Tibial nerve (tissue), 4 donors: Measurements from ENCODE around the gene DNAJC15. TPM values are rescaled to one million over a fixed set of nuclear protein-coding genes. Genes with fewer than 3 reads are reported as not detected.
"Not testable (repeated sequence)": the region's sequence is repeated elsewhere in the genome, so short reads cannot be mapped to it uniquely, and the experiment has no call there.

Experiments
- DNase-seq, 2 donors: peaks; one replicate each; pipeline ENCODE4 v3.0.0-alpha.2; 2019; ENCODE audit warnings: low spot score in 2 of 2
- H3K27ac ChIP-seq, 4 donors: fragments of 200-600 bp; sonication (generic) in 3 of 4; one replicate each; pipeline ENCODE4 v1.5.1; 2017 to 2019; ENCODE audit warnings: mild to moderate bottlenecking in 1 of 4
- H3K27me3 ChIP-seq, 2 donors: fragments of 200-600 bp; sonication (generic) in 1 of 2; one replicate each; pipeline versions ENCODE4 v1.5.1 to v1.6.0; 2017 to 2019
- H3K36me3 ChIP-seq, 3 donors: fragments of 200-600 bp; sonication (generic); one replicate each; pipeline ENCODE4 v1.5.1; 2018 to 2019
- H3K4me1 ChIP-seq, 4 donors: fragments of 200-600 bp; sonication (generic) in 3 of 4; one replicate each; pipeline ENCODE4 v1.5.1; 2017 to 2019
- H3K4me3 ChIP-seq, 4 donors: fragments of 200-600 bp; sonication (generic) in 3 of 4; one replicate each; pipeline ENCODE4 v1.5.1; 2017 to 2019; ENCODE audit warnings: mild to moderate bottlenecking in 1 of 4, moderate library complexity in 1 of 4
- H3K9me3 ChIP-seq, 4 donors: fragments of 200-600 bp; sonication (generic) in 3 of 4; one replicate each; pipeline ENCODE4 v1.5.1; 2017 to 2019
- CTCF ChIP-seq, 5 experiments: fragments of 200-600 bp in 3 of 5; fragments of 450-650 bp in 2 of 5; sonication (generic) in 3 of 5; IDR thresholded peaks; one replicate each; pipeline ENCODE4 v1.5.1; 2016 to 2019; ENCODE audit warnings: antibody characterized with exemption in 5 of 5, mild to moderate bottlenecking in 3 of 5, moderate library complexity in 2 of 5
- EP300 ChIP-seq, 2 donors: sonication (generic); formaldehyde crosslinking; IDR thresholded peaks; one replicate each; pipeline ENCODE4 v1.6.1; 2017; ENCODE audit warnings: antibody characterized with exemption in 2 of 2, mild to moderate bottlenecking in 1 of 2
- POLR2A ChIP-seq, 2 donors: fragments of 450-650 bp; IDR thresholded peaks; one replicate each; pipeline ENCODE4 v1.6.1; 2017; ENCODE audit warnings: antibody characterized with exemption in 2 of 2, mild to moderate bottlenecking in 2 of 2, moderate library complexity in 2 of 2
- WGBS, 2 donors: methylation state at CpG; one replicate each; pipeline ENCODE4 v1.1.5; 2018; 5-methylcytosine and 5-hydroxymethylcytosine counted together
- total RNA-seq, 4 donors: library from RNA; depleted of rRNA; stranded (reverse); fragments of >200 nt; gene quantifications; one replicate each; pipeline ENCODE4 v1.1.0, GENCODE V29; 2016

The DNAJC15 gene
- total RNA-seq, 4 donors from 2014 or later = 3.7 to 9.2 (median 5.7) TPM

GRCh38 chr13:43074824-43075510 lies 51.6 kb downstream of the DNAJC15 start:
- no peak for TF ChIP-seq EP300 (IDR thresholded peaks at IDR 0.05)
- no peak for TF ChIP-seq CTCF (IDR thresholded peaks at IDR 0.05)
- no peak for TF ChIP-seq POLR2A (IDR thresholded peaks at IDR 0.05)
- peaks cover 0 to 25% (median 0%) of the 10 kb centered on the region in 4 donors for H3K4me1 ChIP-seq

GRCh38 chr13:43075511-43075902 lies 52.1 kb downstream of the DNAJC15 start:
- not testable (repeated sequence) for DNase-seq, H3K4me3 ChIP-seq, H3K27me3 ChIP-seq, H3K9me3 ChIP-seq, H3K27ac ChIP-seq
- peaks cover 0 to 31% (median 0%) of the 10 kb centered on the region in 3 donors for H3K36me3 ChIP-seq
- peaks cover 0 to 25% (median 0%) of the 10 kb centered on the region in 4 donors for H3K4me1 ChIP-seq
- WGBS, 2 donors = 87 to 91% methylated on average over 3 of the region's 3 CpGs

More at GRCh38 chr13:43074824-43075510, 51.6 kb downstream of the DNAJC15 start:
- Histone ChIP-seq H3K9me3 (no peaks in the 10 kb centered on the region), H3K36me3 (peaks cover 0 to 31% (median 0%) of the 10 kb centered on the region in 3 donors), H3K27me3 (no peaks in the 10 kb centered on the region), H3K27ac (no peak overlapping the region), H3K4me3 (no peak overlapping the region)
- WGBS, 2 donors = 84 to 94% methylated on average over 3 of the region's 3 CpGs
- DNase-seq = no peak

GRCh38 chr13:43077046-43077445 lies 53.7 kb downstream of the DNAJC15 start:
- peaks cover 0 to 25% (median 0%) of the 10 kb centered on the region in 4 donors for H3K4me1 ChIP-seq
- TF ChIP-seq POLR2A (IDR thresholded peaks at IDR 0.05) (no peak), EP300 (IDR thresholded peaks at IDR 0.05) (no peak), CTCF (IDR thresholded peaks at IDR 0.05) (no peak)
- no peaks in the 10 kb centered on the region for H3K9me3 ChIP-seq
- H3K4me3 ChIP-seq = no peak overlapping the region
- H3K27me3 ChIP-seq = no peaks in the 10 kb centered on the region
- no peak for DNase-seq
- WGBS, 2 donors = 84 to 86% methylated on average over 1 of the region's 1 CpG
- no peak overlapping the region for H3K27ac ChIP-seq
- peaks cover 0 to 27% (median 0%) of the 10 kb centered on the region in 3 donors for H3K36me3 ChIP-seq

GRCh38 chr13:43077461-43077860 lies 54.1 kb downstream of the DNAJC15 start:
- H3K27ac ChIP-seq = no peak overlapping the region
- no peaks in the 10 kb centered on the region for H3K27me3 ChIP-seq
- peaks cover 0 to 25% (median 0%) of the 10 kb centered on the region in 4 donors for H3K4me1 ChIP-seq
- H3K4me3 ChIP-seq = no peak overlapping the region
- 63 to 76% methylated on average over 1 of the region's 1 CpG for WGBS, 2 donors
- H3K36me3 ChIP-seq = peaks cover 0 to 23% (median 0%) of the 10 kb centered on the region in 3 donors
- no peak for DNase-seq
- TF ChIP-seq CTCF (IDR thresholded peaks at IDR 0.05) (no peak), EP300 (IDR thresholded peaks at IDR 0.05) (no peak), POLR2A (IDR thresholded peaks at IDR 0.05) (no peak)
- no peaks in the 10 kb centered on the region for H3K9me3 ChIP-seq

GRCh38 chr13:43077906-43078305 lies 54.5 kb downstream of the DNAJC15 start:
- TF ChIP-seq EP300 (IDR thresholded peaks at IDR 0.05) = no peak
- TF ChIP-seq POLR2A (IDR thresholded peaks at IDR 0.05) = no peak
- TF ChIP-seq CTCF (IDR thresholded peaks at IDR 0.05) = no peak
- Histone ChIP-seq H3K36me3 (peaks cover 0 to 21% (median 0%) of the 10 kb centered on the region in 3 donors), H3K4me1 (peaks cover 0 to 25% (median 0%) of the 10 kb centered on the region in 4 donors), H3K27ac (no peak overlapping the region), H3K4me3 (no peak overlapping the region), H3K27me3 (no peaks in the 10 kb centered on the region), H3K9me3 (no peaks in the 10 kb centered on the region)
- 45 to 51% methylated on average over 4 of the region's 4 CpGs for WGBS, 2 donors
- DNase-seq = no peak
